Measurements from ENCODE around the gene ASB4.

DNA sequence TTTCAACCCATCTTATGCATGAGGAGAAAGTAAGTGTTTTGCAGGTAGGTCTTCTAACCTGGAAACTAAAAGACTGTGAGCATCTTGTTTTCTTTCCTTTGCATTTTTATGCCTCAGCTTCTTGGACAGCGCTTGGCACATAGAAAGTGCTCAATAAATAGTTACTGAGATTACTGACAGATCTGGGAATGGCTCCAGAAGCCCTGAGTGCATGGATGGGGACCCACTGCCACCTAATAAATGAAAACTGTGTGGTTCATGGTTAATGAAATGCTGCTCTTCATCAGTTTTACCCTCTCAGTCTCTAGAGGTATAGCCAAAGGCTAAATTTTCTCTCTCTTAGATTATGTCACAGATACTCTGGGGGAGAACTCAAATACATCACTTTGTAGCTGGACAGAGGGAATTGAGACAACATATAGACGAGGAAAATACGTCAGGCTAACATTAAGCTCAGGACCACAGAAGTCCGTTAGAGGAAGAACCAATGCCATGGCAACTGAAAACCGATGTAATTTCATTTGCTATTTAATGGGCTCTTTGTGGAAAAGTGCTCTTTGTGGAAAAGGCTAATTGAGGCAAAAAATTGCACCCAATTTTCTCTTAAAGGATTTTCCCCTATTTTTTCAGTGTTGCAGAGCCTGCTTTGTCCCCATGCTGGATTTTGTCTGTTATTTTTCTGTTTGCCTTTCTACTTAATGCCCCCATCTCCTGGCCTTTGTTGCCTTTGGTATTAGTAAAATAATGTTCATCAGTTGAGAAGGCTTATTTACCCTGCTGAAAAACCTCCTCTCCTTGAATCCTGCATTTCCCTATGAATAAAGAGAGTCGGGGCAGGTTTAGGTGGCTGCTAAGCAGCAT is 17.8 kb downstream of the ASB4 start:
- TF ChIP-seq CTCF (IDR thresholded peaks at IDR 0.05), result no peak
- TF ChIP-seq POLR2A (IDR thresholded peaks at IDR 0.05), result no peak
